Liver (tissue), 9 donors: ENCODE data around the gene TPPP. TPM values are rescaled to one million over a fixed set of nuclear protein-coding genes. Genes with fewer than 3 reads are reported as not detected.

ENCODE experiments used
- DNase-seq: peaks from one replicate; pipeline ENCODE4 v3.0.0-alpha.2; 2017; ENCODE audit warnings: low spot score
- H3K27ac ChIP-seq, 2 donors: one replicate each; pipeline ENCODE4 v1.7.0; 2013; ENCODE audit warnings: inconsistent platforms in 2 of 2, low read length in 2 of 2, control low read depth in 1 of 2, low read depth in 1 of 2, mild to moderate bottlenecking in 1 of 2
- H3K27me3 ChIP-seq, 4 donors: one replicate each; pipeline versions ENCODE4 v1.6.1 to v1.7.0; 2013; ENCODE audit warnings: low read length in 3 of 4, inconsistent platforms in 1 of 4, mild to moderate bottlenecking in 1 of 4, moderate library complexity in 1 of 4; ENCODE audit not compliant: control insufficient read depth in 4 of 4, insufficient read depth in 4 of 4
- H3K36me3 ChIP-seq, 4 donors: one replicate each; pipeline versions ENCODE4 v1.6.1 to v1.7.0; 2013; ENCODE audit warnings: low read length in 3 of 4, mild to moderate bottlenecking in 3 of 4, low read depth in 1 of 4, moderate library complexity in 1 of 4; ENCODE audit not compliant: control insufficient read depth in 4 of 4, insufficient read depth in 3 of 4
- H3K4me1 ChIP-seq, 4 donors: one replicate each; pipeline versions ENCODE4 v1.6.1 to v1.7.0; 2013; ENCODE audit warnings: low read length in 3 of 4, mild to moderate bottlenecking in 3 of 4, moderate library complexity in 1 of 4; ENCODE audit not compliant: control insufficient read depth in 4 of 4, insufficient read depth in 4 of 4
- H3K4me3 ChIP-seq, 3 donors: one replicate each; pipeline versions ENCODE4 v1.6.1 to v1.7.0; 2013; ENCODE audit warnings: low read length in 3 of 3, control low read depth in 1 of 3, low read depth in 1 of 3, mild to moderate bottlenecking in 1 of 3
- H3K9ac ChIP-seq, 2 donors: one replicate each; pipeline ENCODE4 v1.7.0; 2013; ENCODE audit warnings: low read length in 2 of 2, mild to moderate bottlenecking in 2 of 2, moderate library complexity in 2 of 2, control low read depth in 1 of 2, low read depth in 1 of 2
- H3K9me3 ChIP-seq, 4 donors: one replicate each; pipeline versions ENCODE4 v1.6.1 to v1.7.0; 2013; ENCODE audit warnings: low read length in 3 of 4; ENCODE audit not compliant: control insufficient read depth in 4 of 4
- ATF3 ChIP-seq: IDR thresholded peaks from 2 replicates; pipeline ENCODE4 v1.6.1; 2016; ENCODE audit warnings: antibody characterized with exemption
- CTCF ChIP-seq: fragments of 150-350 bp; IDR thresholded peaks from 2 replicates; pipeline ENCODE4 v1.5.1; 2017; ENCODE audit warnings: improper control_type of control experiment, low read depth, low read length; ENCODE audit not compliant: missing input control
- EGR1 ChIP-seq, 2 donors: IDR thresholded peaks; 2 replicates each; pipeline ENCODE4 v1.6.1; 2016 to 2018; ENCODE audit warnings: antibody characterized with exemption in 2 of 2, low read depth in 2 of 2
- FOXA1 ChIP-seq: IDR thresholded peaks from 2 replicates; pipeline ENCODE4 v1.6.1; 2016; ENCODE audit warnings: antibody characterized with exemption
- FOXA2 ChIP-seq: IDR thresholded peaks from 2 replicates; pipeline ENCODE4 v1.6.1; 2016; ENCODE audit warnings: antibody characterized with exemption
- MAX ChIP-seq: IDR thresholded peaks from 2 replicates; pipeline ENCODE4 v1.6.1; 2016; ENCODE audit warnings: antibody characterized with exemption
- NR2F2 ChIP-seq: IDR thresholded peaks from 2 replicates; pipeline ENCODE4 v1.6.1; 2016; ENCODE audit warnings: antibody characterized with exemption
- RAD21 ChIP-seq, 2 donors: IDR thresholded peaks; 2 replicates each; pipeline ENCODE4 v1.6.1; 2016; ENCODE audit warnings: antibody characterized with exemption in 2 of 2, mild to moderate bottlenecking in 2 of 2
- REST ChIP-seq: IDR thresholded peaks from 2 replicates; pipeline ENCODE4 v1.6.1; 2016; ENCODE audit warnings: antibody characterized with exemption, mild to moderate bottlenecking
- SP1 ChIP-seq: IDR thresholded peaks from 2 replicates; pipeline ENCODE4 v1.6.1; 2018; ENCODE audit warnings: antibody characterized with exemption, mild to moderate bottlenecking
- TAF1 ChIP-seq: conservative IDR thresholded peaks from 2 replicates; pipeline ENCODE4 v1.6.1; 2016; ENCODE audit warnings: antibody characterized with exemption, mild to moderate bottlenecking
- YY1 ChIP-seq: IDR thresholded peaks from 2 replicates; pipeline ENCODE4 v1.6.1; 2016; ENCODE audit warnings: antibody characterized with exemption, mild to moderate bottlenecking
- ZBTB33 ChIP-seq: IDR thresholded peaks from 2 replicates; pipeline ENCODE4 v1.6.1; 2016; ENCODE audit warnings: antibody characterized with exemption
- WGBS: extraction: QIAGEN DNeasy Blood & Tissue Kit; methylation state at CpG from one replicate; pipeline ENCODE4 v1.1.7; 2013; 5-methylcytosine and 5-hydroxymethylcytosine counted together
- polyA plus RNA-seq, 2 donors: library from polyadenylated mRNA; stranded (reverse) in 1 of 2; unstranded in 1 of 2; fragments of 200-250 nt in 1 of 2; fragments of >200 nt in 1 of 2; fragmentation: Nextera tagmentation in 1 of 2; extraction: Ambion mirVana in 1 of 2; gene quantifications; one replicate each; pipeline versions ENCODE4 v1.2.1 to v1.2.3, GENCODE V29; 2013 to 2015
- total RNA-seq, 2 donors: library from RNA; depleted of rRNA; stranded (reverse); fragments of >200 nt; gene quantifications; one replicate each; pipeline ENCODE4 v1.2.3, GENCODE V29; 2014
- donor health status: healthy.
- donor health status: healthy.
- donor health status: healthy.
- donor health status: healthy.
- donor health status: healthy.

The TPPP gene
- total and polyA plus RNA-seq, 4 donors, result 0.61 to 2.1 (median 0.80) TPM

- WGBS, result 98% methylated on average over 24 of the region's 24 CpGs
- Histone ChIP-seq H3K27me3 (no peaks in the 10 kb centered on the region), H3K27ac (no peak overlapping the region), H3K4me3 (no peak overlapping the region), H3K9me3 (no peaks in the 10 kb centered on the region), H3K36me3 (peaks cover 0 to 30% (median 3%) of the 10 kb centered on the region in 4 donors), H3K9ac (no peak overlapping the region), H3K4me1 (no peaks in the 10 kb centered on the region)
- no peak for DNase-seq
- no peak for TF ChIP-seq EGR1 (IDR thresholded peaks at IDR 0.05; ENCODE audit: low read depth in 2 of 2)
- no peak for TF ChIP-seq RAD21 (IDR thresholded peaks at IDR 0.05)
- TF ChIP-seq YY1, result no peak
- no peak for TF ChIP-seq CTCF
- no peak for TF ChIP-seq ZBTB33
- TF ChIP-seq MAX, result no peak
- no peak for TF ChIP-seq FOXA2
- TF ChIP-seq FOXA1, result no peak
These were observed 65.3 kb downstream of the TPPP start for GRCh38 chr5:627840-628239.

- H3K36me3 ChIP-seq, result peaks cover 0 to 30% (median 3%) of the 10 kb centered on the region in 4 donors
- no peaks in the 10 kb centered on the region for H3K4me1 ChIP-seq
- H3K27ac ChIP-seq, result no peak overlapping the region
- no peak overlapping the region for H3K9ac ChIP-seq
- H3K9me3 ChIP-seq, result no peaks in the 10 kb centered on the region
- no peak for DNase-seq
- H3K4me3 ChIP-seq, result no peak overlapping the region
- no peaks in the 10 kb centered on the region for H3K27me3 ChIP-seq
- 92% methylated on average over 3 of the region's 3 CpGs for WGBS
- no peak for TF ChIP-seq TAF1
- no peak for TF ChIP-seq FOXA1
- TF ChIP-seq ZBTB33, result no peak
- no peak for TF ChIP-seq SP1
- TF ChIP-seq CTCF, result no peak
- TF ChIP-seq NR2F2, result no peak
- no peak for TF ChIP-seq YY1
- no peak for TF ChIP-seq ATF3
- TF ChIP-seq REST, result no peak
- no peak for TF ChIP-seq MAX
These were observed 66.3 kb downstream of the TPPP start for GRCh38 chr5:626850-627249.
